H1 (cell line): Measurements from ENCODE around the gene MOSMO. TPM values are rescaled to one million over a fixed set of nuclear protein-coding genes. Genes with fewer than 3 reads are reported as not detected.

Source experiments
- CTCF ChIA-PET: fragments of 300-600 bp; sonication (Branson Sonifier 250); formaldehyde crosslinking; loops from one replicate; lab custom pipeline; 2021; ENCODE audit not compliant: partially characterized antibody; lab: Charles Lee
- POLR2A ChIA-PET: fragments of 300-600 bp; sonication (Branson Sonifier 250); formaldehyde crosslinking; loops from one replicate; lab custom pipeline; 2021; ENCODE audit warnings: inconsistent platforms; ENCODE audit not compliant: partially characterized antibody; lab: Charles Lee
- DNase-seq, 2 experiments: peaks; one replicate each; pipeline versions ENCODE4 v3.0.0 to v3.0.0-alpha.2; 2010 to 2022; ENCODE audit warnings: low spot score in 2 of 2, low read depth in 1 of 2, mixed read lengths in 1 of 2
- FAIRE-seq: peaks from 2 replicates; lab custom pipeline; 2011; peaks lifted over from hg19 to GRCh38; lab: Jason Lieb, UNC
- H2AFZ ChIP-seq: 2 replicates; pipeline ENCODE4 v1.8.1; 2012; ENCODE audit warnings: low read length, inconsistent platforms
- H2AK5ac ChIP-seq: 2 replicates; pipeline ENCODE4 v1.6.1; 2013; ENCODE audit warnings: low read depth, low read length
- H2BK120ac ChIP-seq: replicated peaks from 2 replicates; pipeline ENCODE3; 2013; ENCODE audit warnings: low read depth, low read length, inconsistent platforms
- H2BK12ac ChIP-seq: 2 replicates; pipeline ENCODE4 v1.6.1; 2013; ENCODE audit warnings: low read depth, low read length
- H2BK15ac ChIP-seq: 2 replicates; pipeline ENCODE4 v1.6.1; 2013; ENCODE audit warnings: low read length
- H2BK20ac ChIP-seq: 2 replicates; pipeline ENCODE4 v1.6.1; 2013; ENCODE audit warnings: low read length
- H2BK5ac ChIP-seq: 2 replicates; pipeline ENCODE4 v1.6.1; 2013; ENCODE audit warnings: low read depth, low read length
- H3K14ac ChIP-seq: 2 replicates; pipeline ENCODE4 v1.6.1; 2013; ENCODE audit warnings: inconsistent platforms; ENCODE audit not compliant: insufficient read length
- H3K18ac ChIP-seq: 2 replicates; pipeline ENCODE4 v1.6.1; 2013; ENCODE audit warnings: low read length; ENCODE audit errors: extremely low read depth
- H3K23ac ChIP-seq: 2 replicates; pipeline ENCODE4 v1.6.1; 2013; ENCODE audit warnings: inconsistent platforms; ENCODE audit not compliant: insufficient read length
- H3K23me2 ChIP-seq: 2 replicates; pipeline ENCODE4 v1.6.1; 2013; ENCODE audit warnings: low read depth, low read length
- H3K27ac ChIP-seq: 2 replicates; pipeline ENCODE4 v1.6.1; 2011; ENCODE audit warnings: low read depth, low read length, inconsistent platforms
- H3K27me3 ChIP-seq, 4 experiments: replicated peaks in 1 of 4; 1 replicate in 1 of 4; 2 replicates in 3 of 4; pipeline versions ENCODE4 v1.6.1 to v1.8.1; 2011 to 2013; ENCODE audit warnings: low read length in 3 of 4, mild to moderate bottlenecking in 3 of 4, inconsistent platforms in 2 of 4, mixed read lengths in 2 of 4, moderate library complexity in 1 of 4; ENCODE audit not compliant: control insufficient read depth in 3 of 4, insufficient read depth in 3 of 4; ENCODE audit errors: extremely low read depth in 1 of 4
- H3K36me3 ChIP-seq, 4 experiments: 2 replicates each; pipeline versions ENCODE4 v1.6.1 to v1.8.1; 2011 to 2013; ENCODE audit warnings: mild to moderate bottlenecking in 4 of 4, low read length in 3 of 4, moderate library complexity in 2 of 4, control low read depth in 1 of 4, inconsistent platforms in 1 of 4; ENCODE audit not compliant: insufficient read depth in 4 of 4, control insufficient read depth in 2 of 4
- H3K4ac ChIP-seq: replicated peaks from 2 replicates; pipeline ENCODE3; 2013; ENCODE audit warnings: low read length, low read depth, mixed read lengths, inconsistent platforms; ENCODE audit not compliant: insufficient read length
- H3K4me1 ChIP-seq, 4 experiments: replicated peaks in 1 of 4; 1 replicate in 1 of 4; 2 replicates in 3 of 4; pipeline versions ENCODE4 v1.6.1 to v1.8.1; 2011 to 2013; ENCODE audit warnings: low read length in 3 of 4, inconsistent platforms in 2 of 4, mixed read lengths in 1 of 4; ENCODE audit not compliant: insufficient read depth in 4 of 4, control insufficient read depth in 3 of 4
- H3K4me2 ChIP-seq, 2 experiments: 2 replicates each; pipeline versions ENCODE4 v1.6.1 to v1.8.1; 2011 to 2013; ENCODE audit warnings: low read depth in 2 of 2, low read length in 2 of 2, control low read depth in 1 of 2, inconsistent platforms in 1 of 2, mild to moderate bottlenecking in 1 of 2; ENCODE audit not compliant: insufficient read depth in 1 of 2
- H3K4me3 ChIP-seq, 4 experiments: fragments of 200-600, 300-600 bp in 1 of 4; sonication (generic), shearing (Covaris generic), sonication (Bioruptor Twin) in 1 of 4; 2 replicates each; pipeline versions ENCODE4 v1.5.1 to v1.8.1; 2011 to 2016; ENCODE audit warnings: low read length in 4 of 4, low read depth in 3 of 4, control low read depth in 2 of 4, inconsistent platforms in 2 of 4, mild to moderate bottlenecking in 2 of 4, mixed read lengths in 1 of 4, moderate library complexity in 1 of 4; ENCODE audit not compliant: insufficient read depth in 2 of 4; ENCODE audit errors: extremely low read depth in 1 of 4
- H3K56ac ChIP-seq: replicated peaks from 2 replicates; pipeline ENCODE3; 2013; ENCODE audit warnings: low read depth, mild to moderate bottlenecking, mixed read lengths, low read length, inconsistent platforms; ENCODE audit not compliant: insufficient read length
- H3K79me1 ChIP-seq: 2 replicates; pipeline ENCODE4 v1.6.1; 2013; ENCODE audit warnings: low read depth, low read length, control low read depth
- H3K79me2 ChIP-seq, 2 experiments: 2 replicates each; pipeline versions ENCODE4 v1.6.1 to v1.8.1; 2012 to 2013; ENCODE audit warnings: low read length in 2 of 2, mild to moderate bottlenecking in 2 of 2, inconsistent platforms in 1 of 2; ENCODE audit not compliant: insufficient read depth in 2 of 2, control insufficient read depth in 1 of 2
- H3K9ac ChIP-seq, 4 experiments: replicated peaks in 1 of 4; 1 replicate in 1 of 4; 2 replicates in 3 of 4; pipeline versions ENCODE4 v1.6.1 to v1.8.1; 2011 to 2013; ENCODE audit warnings: low read depth in 3 of 4, low read length in 3 of 4, control low read depth in 2 of 4, mild to moderate bottlenecking in 2 of 4, moderate library complexity in 2 of 4, inconsistent platforms in 1 of 4; ENCODE audit errors: extremely low read depth in 1 of 4
- H3K9me3 ChIP-seq, 2 experiments: 2 replicates each; pipeline versions ENCODE4 v1.6.1 to v1.8.1; 2012 to 2013; ENCODE audit warnings: mild to moderate bottlenecking in 2 of 2, moderate library complexity in 2 of 2, control low read depth in 1 of 2, inconsistent platforms in 1 of 2, low read depth in 1 of 2, low read length in 1 of 2, mixed read lengths in 1 of 2; ENCODE audit not compliant: insufficient read depth in 2 of 2
- H4K20me1 ChIP-seq, 2 experiments: replicated peaks in 1 of 2; 2 replicates each; pipeline versions ENCODE3 to v1.8.1; 2011 to 2013; ENCODE audit warnings: inconsistent platforms in 2 of 2, low read length in 2 of 2, mild to moderate bottlenecking in 1 of 2; ENCODE audit not compliant: insufficient read depth in 2 of 2, control insufficient read depth in 1 of 2
- H4K5ac ChIP-seq: 2 replicates; pipeline ENCODE4 v1.6.1; 2013; ENCODE audit warnings: low read length, low read depth, mixed read lengths, inconsistent platforms; ENCODE audit not compliant: insufficient read length
- H4K8ac ChIP-seq: 2 replicates; pipeline ENCODE4 v1.8.0; 2013; ENCODE audit warnings: mild to moderate bottlenecking, moderate library complexity, low read length, inconsistent platforms; ENCODE audit not compliant: insufficient read depth; ENCODE audit errors: extremely low read depth
- H4K91ac ChIP-seq: replicated peaks from 2 replicates; pipeline ENCODE3; 2013; ENCODE audit warnings: low read length, mixed read lengths, inconsistent platforms; ENCODE audit not compliant: insufficient read length
- CTCF ChIP-seq, 3 experiments: IDR thresholded peaks; 1 replicate in 2 of 3; 2 replicates in 1 of 3; pipeline versions ENCODE4 v1.5.1 to v1.6.1; 2011; ENCODE audit warnings: low read length in 3 of 3, mild to moderate bottlenecking in 3 of 3, inconsistent platforms in 2 of 3, low read depth in 1 of 3, moderate library complexity in 1 of 3; ENCODE audit not compliant: insufficient read depth in 1 of 3; ENCODE audit errors: control extremely low read depth in 1 of 3
- MAX ChIP-seq: IDR thresholded peaks from 2 replicates; pipeline ENCODE4 v1.6.1; 2012; ENCODE audit warnings: inconsistent platforms
- RAD21 ChIP-seq, 2 experiments: IDR thresholded peaks in 1 of 2; conservative IDR thresholded peaks in 1 of 2; 2 replicates each; pipeline ENCODE4 v1.6.1; 2011; ENCODE audit warnings: low read depth in 2 of 2, low read length in 2 of 2, improper control_type of control experiment in 1 of 2, inconsistent platforms in 1 of 2, mild to moderate bottlenecking in 1 of 2, moderate library complexity in 1 of 2
- RBBP5 ChIP-seq: IDR thresholded peaks from 2 replicates; pipeline ENCODE4 v1.7.1; 2012; ENCODE audit warnings: low read depth, mild to moderate bottlenecking, inconsistent platforms, low read length, moderate library complexity, borderline replicate concordance
- SIN3A ChIP-seq, 2 experiments: IDR thresholded peaks in 1 of 2; conservative IDR thresholded peaks in 1 of 2; 2 replicates each; pipeline ENCODE4 v1.6.1; 2011 to 2012; ENCODE audit warnings: low read length in 2 of 2, improper control_type of control experiment in 1 of 2, low read depth in 1 of 2, mild to moderate bottlenecking in 1 of 2
- TEAD4 ChIP-seq: IDR thresholded peaks from 2 replicates; pipeline ENCODE4 v1.6.1; 2012; ENCODE audit warnings: low read depth, low read length, inconsistent platforms, mixed read lengths
- WGBS, 2 experiments: shearing (Covaris generic) in 1 of 2; methylation state at CpG; one replicate each; pipeline versions ENCODE4 v1.1.6 to v1.1.7; 2013 to 2015; ENCODE audit warnings: low lambda C conversion rate in 2 of 2, mixed read lengths in 2 of 2, inconsistent platforms in 1 of 2, low coverage in 1 of 2, missing lambda C conversion rate in 1 of 2; ENCODE audit not compliant: insufficient replicate concordance in 2 of 2, insufficient coverage in 1 of 2, insufficient read length in 1 of 2; ENCODE audit errors: extremely low coverage in 1 of 2, missing lambda C conversion rate in 1 of 2; 5-methylcytosine and 5-hydroxymethylcytosine counted together
- polyA plus RNA-seq, 7 experiments: library from polyadenylated mRNA; depleted of rRNA in 3 of 7; stranded (reverse) in 5 of 7; unstranded in 2 of 7; fragments of >200 nt in 5 of 7; fragments of 200-250 nt in 2 of 7; gene quantifications; 1 replicate in 5 of 7; 2 replicates in 1 of 7; 4 replicates in 1 of 7; pipeline versions ENCODE4 v1.2.1 to v1.2.3, GENCODE V29; 2011 to 2013; ENCODE audit warnings: missing spikeins in 2 of 7, mixed read lengths in 2 of 7
- total RNA-seq: library from RNA; stranded (reverse); fragmentation: NEBNext Ultra II Directional; extraction: Animal tissue kit (Norgen Biotek cat#: 25700); gene quantifications from 2 replicates; pipeline ENCODE4 v1.2.1, GENCODE V29; 2021

Gene MOSMO
- total and polyA plus RNA-seq, 2 of the 8 experiments (the other 6 are each of a cell fraction or from before 2014, with no cell fraction given) = 8.6 to 14.8 TPM

- H2AFZ ChIP-seq = no peak overlapping the region
- H4K91ac ChIP-seq = no peak overlapping the region
- no peak overlapping the region for H3K9ac ChIP-seq
- DNase-seq (no peak), FAIRE-seq (no peak)
- H2AK5ac ChIP-seq = no peak overlapping the region
- H3K36me3 ChIP-seq = no peaks in the 10 kb centered on the region
- no peaks in the 10 kb centered on the region for H4K20me1 ChIP-seq
- H3K23ac ChIP-seq = no peak overlapping the region
- WGBS, 2 experiments = 83% methylated on average over 2 of the region's 2 CpGs; no CpG with 5 or more reads in 1 of the 2 experiments
- no peak overlapping the region for H3K4me2 ChIP-seq
- 0 out of 2 replicates have a peak overlapping the region, but pooled peaks have one; percentile 44 for H2BK5ac ChIP-seq
- H2BK20ac ChIP-seq = no peak overlapping the region
- no peaks in the 10 kb centered on the region for H3K79me2 ChIP-seq
- no peak overlapping the region for H2BK120ac ChIP-seq
- no peak overlapping the region for H3K4me3 ChIP-seq
- H3K23me2 ChIP-seq = no peaks in the 10 kb centered on the region
- CTCF ChIA-PET = interaction anchor here (1.0 to 2.8 kb wide), 4 partner anchors 14 to 72 kb away, joined by 3 to 14 read pairs (median 3); no protein-coding TSS in a partner anchor
- H3K27me3 ChIP-seq = no peaks in the 10 kb centered on the region
- no peaks in the 10 kb centered on the region for H3K79me1 ChIP-seq
- H2BK15ac ChIP-seq = no peak overlapping the region
- no peak overlapping the region for H3K14ac ChIP-seq
- POLR2A ChIA-PET = interaction anchor here (1.1 kb wide), 1 partner anchor 16 kb away, joined by 3 read pairs; no protein-coding TSS in a partner anchor
- no peak overlapping the region for H3K27ac ChIP-seq
- H4K8ac ChIP-seq = no peak overlapping the region
- no peaks in the 10 kb centered on the region for H3K9me3 ChIP-seq
- H2BK12ac ChIP-seq = no peak overlapping the region
- H3K56ac ChIP-seq = no peak overlapping the region
- no peak overlapping the region for H3K18ac ChIP-seq
- TF ChIP-seq RBBP5 (no peak), RAD21 (IDR thresholded peaks at IDR 0.05 in 1 of 2, conservative IDR thresholded peaks at IDR 0.05 in 1 of 2; ENCODE audit: low read depth in 2 of 2, low read length in 2 of 2) (no peak), CTCF (IDR thresholded peaks at IDR 0.05; ENCODE audit: control extremely low read depth in 1 of 3, insufficient read depth in 1 of 3, low read depth in 1 of 3, low read length in 3 of 3) (no peak), MAX (no peak), TEAD4 (no peak), SIN3A (conservative IDR thresholded peaks at IDR 0.05 in 1 of 2, IDR thresholded peaks at IDR 0.05 in 1 of 2; ENCODE audit: low read depth in 1 of 2, low read length in 2 of 2) (no peak)
- no peaks in the 10 kb centered on the region for H3K4me1 ChIP-seq
- H3K4ac ChIP-seq = no peak overlapping the region
- no peak overlapping the region for H4K5ac ChIP-seq
These were observed 108.3 kb downstream of the MOSMO start for GRCh38 chr16:22116095-22116700.
